PC-9 (cell line): Measurements from ENCODE around the gene KLHL25. TPM values are rescaled to one million over a fixed set of nuclear protein-coding genes. Genes with fewer than 3 reads are reported as not detected.

Experiments
- BruUV-seq: library from RNA; stranded (reverse); fragments of 400-500 nt; replicated peaks from 2 replicates; lab custom pipeline; 2021; lab: Mats Ljungman, UMichigan
- CTCF ChIA-PET: fragments of 300-600 bp; sonication (Branson Sonifier 250); formaldehyde crosslinking; loops from one replicate; lab custom pipeline; 2022; ENCODE audit warnings: antibody characterized with exemption; lab: Charles Lee
- POLR2A ChIA-PET: fragments of 300-600 bp; sonication (Branson Sonifier 250); formaldehyde crosslinking; loops from one replicate; lab custom pipeline; 2022; ENCODE audit warnings: antibody characterized with exemption; ENCODE audit not compliant: unreplicated experiment; lab: Charles Lee
- DNase-seq, 2 experiments: peaks; one replicate each; pipeline versions ENCODE4 v3.0.0 to v3.0.0-alpha.2; 2015 to 2022; ENCODE audit warnings: mixed read lengths in 1 of 2
- H2AFZ ChIP-seq: fragments of 200-600 bp; sonication (generic); 2 replicates; pipeline ENCODE4 v1.8.1; 2017; ENCODE audit warnings: antibody characterized with exemption
- H3F3A ChIP-seq: fragments of 200-600 bp; sonication (generic); 2 replicates; pipeline ENCODE4 v1.8.1; 2017; ENCODE audit warnings: antibody characterized with exemption, mild to moderate bottlenecking, low read depth; ENCODE audit not compliant: insufficient read depth
- H3K27ac ChIP-seq: fragments of 200-600 bp; sonication (generic); 2 replicates; pipeline ENCODE4 v1.6.1; 2016; ENCODE audit warnings: mixed run types
- H3K27me3 ChIP-seq: fragments of 200-600 bp; sonication (generic); 2 replicates; pipeline ENCODE4 v1.6.1; 2016; ENCODE audit warnings: low read depth, mixed run types; ENCODE audit not compliant: insufficient read depth
- H3K36me3 ChIP-seq: fragments of 200-600 bp; sonication (generic); 2 replicates; pipeline ENCODE4 v1.6.1; 2016; ENCODE audit warnings: low read depth, mixed run types
- H3K4me1 ChIP-seq: fragments of 200-600 bp; sonication (generic); replicated peaks from 2 replicates; pipeline ENCODE4 v1.6.1; 2016; ENCODE audit warnings: mixed run types; ENCODE audit not compliant: insufficient read depth
- H3K4me2 ChIP-seq: fragments of 200-600 bp; sonication (generic); 2 replicates; pipeline ENCODE4 v1.6.1; 2017; ENCODE audit warnings: mixed run types
- H3K4me3 ChIP-seq: fragments of 200-600 bp; sonication (generic); 2 replicates; pipeline ENCODE4 v1.6.1; 2016; ENCODE audit warnings: mixed run types
- H3K79me2 ChIP-seq: fragments of 200-600 bp; sonication (generic); 2 replicates; pipeline ENCODE4 v1.6.1; 2017; ENCODE audit warnings: low read depth, mixed run types
- H3K9me2 ChIP-seq: fragments of 200-600 bp; sonication (generic); 2 replicates; pipeline ENCODE4 v1.8.1; 2017; ENCODE audit warnings: mild to moderate bottlenecking; ENCODE audit not compliant: insufficient read depth
- H3K9me3 ChIP-seq: fragments of 200-600 bp; sonication (generic); 2 replicates; pipeline ENCODE4 v1.8.1; 2016; ENCODE audit warnings: low read depth; ENCODE audit not compliant: insufficient read depth
- H4K20me1 ChIP-seq: fragments of 200-600 bp; sonication (generic); 2 replicates; pipeline ENCODE4 v1.8.1; 2017; ENCODE audit not compliant: insufficient read depth
- EZH2 ChIP-seq: fragments of 200-600 bp; sonication (generic); IDR thresholded peaks from 2 replicates; pipeline ENCODE4 v1.8.0; 2017; ENCODE audit warnings: antibody characterized with exemption, low read depth
- intact Hi-C: fragments of 100-400 bp; cut with micrococcal nuclease; formaldehyde crosslinking; loops from one replicate; pipeline ENCODE4 v1.10.0; 2022; ENCODE audit not compliant: unreplicated experiment
- total RNA-seq: library from RNA; stranded (reverse); gene quantifications from 2 replicates; pipeline ENCODE4 v1.2.3, GENCODE V29; 2021
- TF ChIP-seq, protein P1 (sequence below): fragments of 200-600 bp; sonication (generic); conservative IDR thresholded peaks from 2 replicates; pipeline ENCODE4 v1.6.1; 2017; ENCODE audit warnings: mixed run types, antibody characterized with exemption, mild to moderate bottlenecking, moderate library complexity

The KLHL25 gene
- total RNA-seq, 1 experiment from 2014 or later = 5.3 TPM

DNA sequence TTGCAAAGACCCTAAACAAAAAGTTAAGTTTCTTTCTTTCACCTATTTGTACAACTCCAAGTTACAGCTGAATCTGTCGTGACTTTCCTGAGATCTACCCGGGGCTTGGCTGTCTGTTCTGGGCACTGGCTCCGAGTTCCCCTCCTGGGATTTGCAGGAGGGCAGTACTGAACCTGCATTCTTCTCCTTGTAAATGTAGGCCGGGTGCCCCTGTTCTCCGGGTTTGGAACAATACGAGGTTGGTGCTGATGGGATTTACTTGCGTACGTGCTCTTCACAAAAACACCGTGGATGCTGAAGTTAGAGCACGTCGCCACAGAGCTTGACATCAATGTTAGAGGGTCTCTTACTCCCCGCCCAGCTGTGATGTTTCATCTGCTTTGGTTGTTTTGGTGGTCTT is 48.1 kb downstream of the KLHL25 start:
- no peak for DNase-seq
- Histone ChIP-seq H3K9me3 (no peaks in the 10 kb centered on the region), H3K4me1 (no peaks in the 10 kb centered on the region), H3K79me2 (no peaks in the 10 kb centered on the region), H3K4me3 (no peak overlapping the region), H4K20me1 (no peaks in the 10 kb centered on the region; the same call in 1 of the 2 replicates), H3K36me3 (0 out of 2 replicates have a peak, but pooled peaks cover 15% of the 10 kb centered on the region), H2AFZ (no peak overlapping the region), H3F3A (no peaks in the 10 kb centered on the region), H3K4me2 (no peak overlapping the region), H3K27me3 (no peaks in the 10 kb centered on the region), H3K9me2 (no peaks in the 10 kb centered on the region), H3K27ac (no peak overlapping the region)
- POLR2A ChIA-PET = no interaction called here
- no TSS peak for BruUV-seq
- intact Hi-C loops = no loop called here
- CTCF ChIA-PET = no interaction called here
- TF ChIP-seq EZH2 = no peak
- TF ChIP-seq, protein P1, sequence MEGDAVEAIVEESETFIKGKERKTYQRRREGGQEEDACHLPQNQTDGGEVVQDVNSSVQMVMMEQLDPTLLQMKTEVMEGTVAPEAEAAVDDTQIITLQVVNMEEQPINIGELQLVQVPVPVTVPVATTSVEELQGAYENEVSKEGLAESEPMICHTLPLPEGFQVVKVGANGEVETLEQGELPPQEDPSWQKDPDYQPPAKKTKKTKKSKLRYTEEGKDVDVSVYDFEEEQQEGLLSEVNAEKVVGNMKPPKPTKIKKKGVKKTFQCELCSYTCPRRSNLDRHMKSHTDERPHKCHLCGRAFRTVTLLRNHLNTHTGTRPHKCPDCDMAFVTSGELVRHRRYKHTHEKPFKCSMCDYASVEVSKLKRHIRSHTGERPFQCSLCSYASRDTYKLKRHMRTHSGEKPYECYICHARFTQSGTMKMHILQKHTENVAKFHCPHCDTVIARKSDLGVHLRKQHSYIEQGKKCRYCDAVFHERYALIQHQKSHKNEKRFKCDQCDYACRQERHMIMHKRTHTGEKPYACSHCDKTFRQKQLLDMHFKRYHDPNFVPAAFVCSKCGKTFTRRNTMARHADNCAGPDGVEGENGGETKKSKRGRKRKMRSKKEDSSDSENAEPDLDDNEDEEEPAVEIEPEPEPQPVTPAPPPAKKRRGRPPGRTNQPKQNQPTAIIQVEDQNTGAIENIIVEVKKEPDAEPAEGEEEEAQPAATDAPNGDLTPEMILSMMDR = no peak

DNA sequence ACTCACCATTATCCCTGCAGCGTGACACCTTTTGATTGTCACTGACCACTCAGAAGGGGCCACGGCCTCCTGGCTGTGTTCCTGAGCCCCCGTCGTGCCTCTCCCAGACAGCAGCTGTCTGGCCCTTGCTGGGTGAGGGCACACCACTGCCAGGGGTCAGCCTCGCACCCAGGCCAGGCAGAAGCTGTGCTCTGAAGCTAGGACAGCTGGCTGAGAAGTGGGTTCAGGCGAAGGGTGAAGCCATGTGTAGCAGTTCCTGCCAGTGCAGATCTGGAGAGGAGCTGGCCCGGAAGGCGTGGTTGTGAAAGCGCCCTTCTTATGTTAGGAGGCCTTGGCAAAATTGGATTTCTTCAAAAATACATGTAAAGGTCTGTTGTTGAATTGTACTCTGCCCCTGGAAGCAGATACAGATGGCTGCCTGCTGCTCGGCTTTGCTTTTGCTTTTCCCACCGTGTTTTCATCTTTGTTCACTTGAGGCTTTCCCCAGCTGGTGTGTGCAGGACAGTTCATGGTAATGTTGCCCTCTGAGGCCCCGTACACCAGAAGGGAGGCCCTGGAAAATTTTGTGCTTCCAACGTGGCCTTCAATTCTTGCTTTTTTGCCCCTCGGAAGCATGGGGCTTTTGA is 49.1 kb downstream of the KLHL25 start:
- ChIA-PET POLR2A (no interaction called here), CTCF (no interaction called here)
- no peak overlapping the region for H3K4me2 ChIP-seq
- no peaks in the 10 kb centered on the region for H3K27me3 ChIP-seq
- no peaks in the 10 kb centered on the region for H3K4me1 ChIP-seq
- BruUV-seq = no TSS peak
- no peak overlapping the region for H2AFZ ChIP-seq
- no peak overlapping the region for H3K4me3 ChIP-seq
- no peak overlapping the region for H3K27ac ChIP-seq
- no peaks in the 10 kb centered on the region for H3K9me2 ChIP-seq
- no peaks in the 10 kb centered on the region for H3K79me2 ChIP-seq
- intact Hi-C loops = no loop called here
- no peak for DNase-seq
- no peaks in the 10 kb centered on the region for H3F3A ChIP-seq
- H3K9me3 ChIP-seq = no peaks in the 10 kb centered on the region
- no peaks in the 10 kb centered on the region; the same call in 1 of the 2 replicates for H4K20me1 ChIP-seq
- H3K36me3 ChIP-seq = 0 out of 2 replicates have a peak, but pooled peaks cover 15% of the 10 kb centered on the region
- TF ChIP-seq EZH2 = no peak
- TF ChIP-seq, protein P1 = no peak

DNA sequence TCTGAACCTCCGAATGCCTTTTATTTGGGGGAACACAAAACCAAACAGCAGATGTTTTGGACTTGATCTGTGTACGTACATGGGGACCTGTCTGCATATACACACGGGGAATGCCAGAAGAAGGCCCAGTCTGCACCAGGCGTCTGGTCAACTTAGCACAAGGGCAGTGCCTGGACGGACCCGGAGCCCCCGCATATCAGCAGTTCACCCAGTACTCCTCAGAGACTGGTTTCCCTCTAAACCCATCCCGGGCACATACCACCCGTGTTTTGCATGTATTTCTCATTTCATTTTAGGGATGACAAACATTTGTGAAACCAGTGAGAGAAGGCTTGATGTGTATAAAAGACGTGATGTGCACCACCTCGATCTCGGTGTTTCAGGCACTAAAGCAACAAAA is 49.7 kb downstream of the KLHL25 start:
- Histone ChIP-seq H3K4me1 (no peaks in the 10 kb centered on the region), H3K27ac (no peak overlapping the region), H3F3A (no peaks in the 10 kb centered on the region), H3K9me3 (no peaks in the 10 kb centered on the region), H3K4me2 (no peak overlapping the region), H3K27me3 (no peaks in the 10 kb centered on the region), H3K79me2 (no peaks in the 10 kb centered on the region), H3K9me2 (no peaks in the 10 kb centered on the region), H3K4me3 (no peak overlapping the region), H4K20me1 (no peaks in the 10 kb centered on the region; the same call in 1 of the 2 replicates), H2AFZ (no peak overlapping the region), H3K36me3 (0 out of 2 replicates have a peak, but pooled peaks cover 15% of the 10 kb centered on the region)
- ChIA-PET POLR2A (no interaction called here), CTCF (no interaction called here)
- intact Hi-C loops = no loop called here
- no peak for DNase-seq
- BruUV-seq = no TSS peak
- TF ChIP-seq, protein P1 = no peak
- no peak for TF ChIP-seq EZH2
